ENCODE data around the gene PSMB5.

The PSMB5 gene

DNA sequence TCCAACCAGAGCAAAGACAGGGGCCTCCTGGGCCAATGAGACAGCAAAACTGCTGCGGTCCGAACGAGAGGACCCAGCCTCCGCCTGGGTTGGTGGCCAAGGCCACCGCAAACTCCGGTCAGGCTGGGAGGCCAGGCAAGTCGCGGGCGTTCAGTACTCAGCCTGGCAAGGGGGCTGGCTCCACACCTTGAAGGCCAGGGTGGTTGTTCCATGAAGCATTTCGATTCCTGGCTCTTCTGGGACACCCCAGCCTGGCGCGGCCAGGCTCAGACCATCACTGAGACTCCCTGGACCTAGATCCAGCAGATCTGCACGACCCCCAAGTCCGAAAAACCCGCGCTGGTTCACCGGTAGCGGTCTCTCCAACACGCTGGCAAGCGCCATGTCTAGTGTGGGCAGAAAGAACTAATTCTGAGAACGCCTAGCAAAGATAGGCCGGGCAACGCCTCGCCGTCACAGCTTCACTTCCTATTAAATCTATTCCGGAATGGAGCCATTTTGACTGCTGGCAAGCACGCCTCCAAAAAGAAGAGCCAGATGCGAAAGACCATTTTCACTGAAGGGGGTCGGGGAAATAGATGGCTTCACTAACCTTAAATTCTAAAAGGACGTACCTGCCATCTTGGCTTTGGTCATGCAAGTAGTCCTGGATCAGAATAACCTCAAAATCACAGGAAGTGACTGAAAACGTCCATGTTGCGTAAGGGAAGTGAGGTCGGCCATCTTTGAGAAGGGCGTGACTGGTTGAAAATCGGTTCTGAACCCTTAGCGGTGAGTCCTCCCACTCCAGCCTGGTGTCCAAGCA is at the start of gene PSMB5 (continued):
- peak; percentile 33; the same call in 1 of the 2 replicates for TF ChIP-seq PATZ1 (tag by site-specific recombination; IDR thresholded peaks at IDR 0.05)
- peak; percentile 46 for TF ChIP-seq ZNF324 (tag by site-specific recombination; IDR thresholded peaks at IDR 0.05)
- peak; percentile 38; the same call in 1 of the 2 replicates for TF ChIP-seq ZNF610 (tag by site-specific recombination; IDR thresholded peaks at IDR 0.05; ENCODE audit: borderline replicate concordance)
- no peak for TF ChIP-seq IKZF3 (tag by site-specific recombination; IDR thresholded peaks at IDR 0.05)
- TF ChIP-seq, protein P1, sequence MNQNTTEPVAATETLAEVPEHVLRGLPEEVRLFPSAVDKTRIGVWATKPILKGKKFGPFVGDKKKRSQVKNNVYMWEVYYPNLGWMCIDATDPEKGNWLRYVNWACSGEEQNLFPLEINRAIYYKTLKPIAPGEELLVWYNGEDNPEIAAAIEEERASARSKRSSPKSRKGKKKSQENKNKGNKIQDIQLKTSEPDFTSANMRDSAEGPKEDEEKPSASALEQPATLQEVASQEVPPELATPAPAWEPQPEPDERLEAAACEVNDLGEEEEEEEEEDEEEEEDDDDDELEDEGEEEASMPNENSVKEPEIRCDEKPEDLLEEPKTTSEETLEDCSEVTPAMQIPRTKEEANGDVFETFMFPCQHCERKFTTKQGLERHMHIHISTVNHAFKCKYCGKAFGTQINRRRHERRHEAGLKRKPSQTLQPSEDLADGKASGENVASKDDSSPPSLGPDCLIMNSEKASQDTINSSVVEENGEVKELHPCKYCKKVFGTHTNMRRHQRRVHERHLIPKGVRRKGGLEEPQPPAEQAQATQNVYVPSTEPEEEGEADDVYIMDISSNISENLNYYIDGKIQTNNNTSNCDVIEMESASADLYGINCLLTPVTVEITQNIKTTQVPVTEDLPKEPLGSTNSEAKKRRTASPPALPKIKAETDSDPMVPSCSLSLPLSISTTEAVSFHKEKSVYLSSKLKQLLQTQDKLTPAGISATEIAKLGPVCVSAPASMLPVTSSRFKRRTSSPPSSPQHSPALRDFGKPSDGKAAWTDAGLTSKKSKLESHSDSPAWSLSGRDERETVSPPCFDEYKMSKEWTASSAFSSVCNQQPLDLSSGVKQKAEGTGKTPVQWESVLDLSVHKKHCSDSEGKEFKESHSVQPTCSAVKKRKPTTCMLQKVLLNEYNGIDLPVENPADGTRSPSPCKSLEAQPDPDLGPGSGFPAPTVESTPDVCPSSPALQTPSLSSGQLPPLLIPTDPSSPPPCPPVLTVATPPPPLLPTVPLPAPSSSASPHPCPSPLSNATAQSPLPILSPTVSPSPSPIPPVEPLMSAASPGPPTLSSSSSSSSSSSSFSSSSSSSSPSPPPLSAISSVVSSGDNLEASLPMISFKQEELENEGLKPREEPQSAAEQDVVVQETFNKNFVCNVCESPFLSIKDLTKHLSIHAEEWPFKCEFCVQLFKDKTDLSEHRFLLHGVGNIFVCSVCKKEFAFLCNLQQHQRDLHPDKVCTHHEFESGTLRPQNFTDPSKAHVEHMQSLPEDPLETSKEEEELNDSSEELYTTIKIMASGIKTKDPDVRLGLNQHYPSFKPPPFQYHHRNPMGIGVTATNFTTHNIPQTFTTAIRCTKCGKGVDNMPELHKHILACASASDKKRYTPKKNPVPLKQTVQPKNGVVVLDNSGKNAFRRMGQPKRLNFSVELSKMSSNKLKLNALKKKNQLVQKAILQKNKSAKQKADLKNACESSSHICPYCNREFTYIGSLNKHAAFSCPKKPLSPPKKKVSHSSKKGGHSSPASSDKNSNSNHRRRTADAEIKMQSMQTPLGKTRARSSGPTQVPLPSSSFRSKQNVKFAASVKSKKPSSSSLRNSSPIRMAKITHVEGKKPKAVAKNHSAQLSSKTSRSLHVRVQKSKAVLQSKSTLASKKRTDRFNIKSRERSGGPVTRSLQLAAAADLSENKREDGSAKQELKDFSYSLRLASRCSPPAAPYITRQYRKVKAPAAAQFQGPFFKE (tag by site-specific recombination; IDR thresholded peaks at IDR 0.05; ENCODE audit: borderline replicate concordance) = no peak
- no peak for TF ChIP-seq ZNF404 (tag by site-specific recombination; IDR thresholded peaks at IDR 0.05)
- no peak for TF ChIP-seq ZNF621 (tag by site-specific recombination; IDR thresholded peaks at IDR 0.05)
- TF ChIP-seq ZBTB20 (tag by site-specific recombination; IDR thresholded peaks at IDR 0.05) = peak; percentile 88
- TF ChIP-seq KLF16 (tag by site-specific recombination; IDR thresholded peaks at IDR 0.05) = peak; percentile 39
- TF ChIP-seq REST (tag by site-specific recombination; IDR thresholded peaks at IDR 0.05) = no peak
- TF ChIP-seq, protein P2, sequence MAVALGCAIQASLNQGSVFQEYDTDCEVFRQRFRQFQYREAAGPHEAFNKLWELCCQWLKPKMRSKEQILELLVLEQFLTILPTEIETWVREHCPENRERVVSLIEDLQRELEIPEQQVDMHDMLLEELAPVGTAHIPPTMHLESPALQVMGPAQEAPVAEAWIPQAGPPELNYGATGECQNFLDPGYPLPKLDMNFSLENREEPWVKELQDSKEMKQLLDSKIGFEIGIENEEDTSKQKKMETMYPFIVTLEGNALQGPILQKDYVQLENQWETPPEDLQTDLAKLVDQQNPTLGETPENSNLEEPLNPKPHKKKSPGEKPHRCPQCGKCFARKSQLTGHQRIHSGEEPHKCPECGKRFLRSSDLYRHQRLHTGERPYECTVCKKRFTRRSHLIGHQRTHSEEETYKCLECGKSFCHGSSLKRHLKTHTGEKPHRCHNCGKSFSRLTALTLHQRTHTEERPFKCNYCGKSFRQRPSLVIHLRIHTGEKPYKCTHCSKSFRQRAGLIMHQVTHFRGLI (tag by site-specific recombination; IDR thresholded peaks at IDR 0.05) = 0 out of 2 replicates have a peak, but pooled peaks have one; percentile 61
- TF ChIP-seq ZBTB44 (tag by site-specific recombination; IDR thresholded peaks at IDR 0.05) = no peak
- no peak for TF ChIP-seq SALL2 (tag by site-specific recombination; IDR thresholded peaks at IDR 0.05; ENCODE audit: borderline replicate concordance)
- TF ChIP-seq TRIM28 (IDR thresholded peaks at IDR 0.05; ENCODE audit: borderline replicate concordance, low read length) = peak; percentile 61; the same call in 1 of the 2 replicates
- TF ChIP-seq SP2 (tag by site-specific recombination; IDR thresholded peaks at IDR 0.05) = peak; percentile 62
- no peak for TF ChIP-seq ZNF560 (tag by site-specific recombination; IDR thresholded peaks at IDR 0.05; ENCODE audit: borderline replicate concordance)
- peak; percentile 10; the same call in 1 of the 2 replicates for TF ChIP-seq KLF7 (tag by site-specific recombination; IDR thresholded peaks at IDR 0.05; ENCODE audit: borderline replicate concordance)
- peak; percentile 38; the same call in 1 of the 2 replicates for TF ChIP-seq ZFHX2 (tag by site-specific recombination; conservative IDR thresholded peaks at IDR 0.05)
- no peak for TF ChIP-seq ZNF433 (tag by site-specific recombination; IDR thresholded peaks at IDR 0.05; ENCODE audit: low read depth)
- TF ChIP-seq ZNF843 (tag by site-specific recombination; IDR thresholded peaks at IDR 0.05) = no peak
- TF ChIP-seq ZNF664 (tag by site-specific recombination; IDR thresholded peaks at IDR 0.05) = no peak
- peak; percentile 99 for TF ChIP-seq YY1 (tag by site-specific recombination; IDR thresholded peaks at IDR 0.05)
- peak; percentile 95 for TF ChIP-seq YY2 (tag by site-specific recombination; IDR thresholded peaks at IDR 0.05)
- peak; percentile 87 for TF ChIP-seq ZNF335 (tag by site-specific recombination; conservative IDR thresholded peaks at IDR 0.05)
- TF ChIP-seq ZNF169 (tag by site-specific recombination; IDR thresholded peaks at IDR 0.05) = no peak

Measured in HEK293 (cell line).